Left hindlimb (tissue), 1 donor: ENCODE measurements around the gene NUCKS1.
"Not testable (repeated sequence)": the region's sequence is repeated elsewhere in the genome, so short reads cannot be mapped to it uniquely, and the experiment has no call there.

ENCODE experiments used
- DNase-seq: peaks from one replicate; pipeline ENCODE4 v3.0.0-alpha.2; 2018

The NUCKS1 gene

GRCh38 chr1:205726619-205727125, 23.3 kb downstream of the NUCKS1 start:
- no peak for DNase-seq

- no peak for DNase-seq
Measured at GRCh38 chr1:205725514-205725913, 24.5 kb downstream of the NUCKS1 start.

- DNase-seq, result not testable (repeated sequence)
Measured at GRCh38 chr1:205720740-205721139, 29.2 kb downstream of the NUCKS1 start.

DNA sequence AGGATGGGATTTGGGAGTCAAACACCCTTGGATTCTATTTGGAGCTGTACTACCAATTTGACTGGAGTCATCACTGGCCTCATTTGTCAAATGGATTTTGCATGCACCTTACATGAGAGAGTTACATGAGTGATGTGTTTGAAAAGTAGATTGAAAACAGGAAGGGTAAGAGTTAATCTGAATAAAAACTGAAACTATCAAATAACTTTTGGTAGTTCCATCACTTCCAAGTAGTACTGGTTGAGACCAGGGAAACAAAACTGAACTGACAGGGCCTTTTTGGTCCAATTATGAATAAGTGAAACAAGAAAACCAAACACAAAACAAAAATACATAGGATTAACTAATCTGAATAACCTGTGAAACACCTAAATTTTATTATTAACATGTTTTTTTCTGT, 30.2 kb downstream of the NUCKS1 start:
- DNase-seq, result no peak

DNA sequence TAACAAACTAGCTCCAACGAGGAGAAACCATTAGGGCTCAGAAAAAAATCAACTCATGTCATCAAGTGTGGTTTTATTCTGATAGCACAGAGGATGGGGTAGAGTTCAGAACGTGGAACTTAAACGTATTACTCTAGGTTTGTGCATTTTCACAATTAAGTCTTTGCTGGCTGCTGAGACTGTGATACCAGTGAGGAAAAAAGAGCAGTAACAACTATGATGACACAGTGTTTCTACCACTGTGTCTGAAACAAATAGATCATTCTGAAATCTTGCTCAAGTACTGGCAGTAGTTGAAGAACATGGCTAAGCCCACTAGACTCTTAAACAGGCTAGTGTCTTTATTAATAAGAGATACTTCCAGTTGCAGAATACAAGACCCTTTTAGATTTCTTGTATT, 31.0 kb downstream of the NUCKS1 start:
- DNase-seq, result no peak

GRCh38 chr1:205716371-205717132, 33.4 kb downstream of the NUCKS1 start:
- DNase-seq, result no peak

- DNase-seq, result no peak
Measured at GRCh38 chr1:205715628-205716027, 34.4 kb downstream of the NUCKS1 start.

- no peak for DNase-seq
Measured at GRCh38 chr1:205714906-205715246, 35.1 kb downstream of the NUCKS1 start.

- no peak for DNase-seq
Measured at GRCh38 chr1:205714190-205714905, 35.6 kb downstream of the NUCKS1 start.

DNA sequence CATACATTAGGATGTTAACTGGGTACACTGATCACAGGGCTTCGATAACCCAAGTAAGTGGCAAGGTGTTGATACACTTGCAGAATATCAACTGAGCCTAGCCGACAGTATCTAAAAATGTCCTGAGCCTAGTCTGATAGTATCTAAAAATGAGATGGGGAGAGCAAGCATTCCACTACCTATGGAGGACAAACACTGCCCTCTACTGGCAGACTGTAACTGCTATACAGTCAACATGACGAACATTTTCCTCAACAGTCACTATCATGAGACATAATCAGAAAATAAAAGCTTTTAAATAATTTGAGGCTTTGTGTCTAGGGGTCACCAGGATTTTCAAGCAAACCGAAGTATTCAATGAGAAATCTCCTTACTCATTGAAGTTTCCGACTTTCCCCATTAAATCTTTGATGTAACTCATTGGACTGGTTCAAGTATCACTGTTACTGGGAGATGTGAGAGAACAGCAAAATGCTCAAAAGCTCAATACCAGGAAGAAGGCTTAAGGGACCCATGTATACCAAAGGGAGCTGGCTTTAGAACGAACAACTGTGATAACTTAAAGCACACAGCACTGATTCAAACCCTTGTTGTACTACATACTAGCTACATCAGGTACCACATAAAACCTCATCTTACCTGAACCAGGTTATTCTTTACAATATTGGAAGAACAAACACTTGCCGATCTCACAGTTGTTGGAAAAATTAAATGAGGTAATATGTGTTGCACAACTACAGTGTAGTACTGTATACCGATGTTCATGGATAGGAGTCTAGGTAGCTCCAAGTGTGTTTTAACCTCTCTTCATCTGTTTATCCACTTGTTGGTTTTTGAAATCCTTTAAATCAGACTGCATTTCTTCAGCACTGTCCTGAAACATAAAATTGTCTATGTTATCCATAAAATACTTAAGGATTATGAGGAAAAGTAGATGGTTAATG, 38.6 kb downstream of the NUCKS1 start:
- peak; percentile 55 for DNase-seq

DNA sequence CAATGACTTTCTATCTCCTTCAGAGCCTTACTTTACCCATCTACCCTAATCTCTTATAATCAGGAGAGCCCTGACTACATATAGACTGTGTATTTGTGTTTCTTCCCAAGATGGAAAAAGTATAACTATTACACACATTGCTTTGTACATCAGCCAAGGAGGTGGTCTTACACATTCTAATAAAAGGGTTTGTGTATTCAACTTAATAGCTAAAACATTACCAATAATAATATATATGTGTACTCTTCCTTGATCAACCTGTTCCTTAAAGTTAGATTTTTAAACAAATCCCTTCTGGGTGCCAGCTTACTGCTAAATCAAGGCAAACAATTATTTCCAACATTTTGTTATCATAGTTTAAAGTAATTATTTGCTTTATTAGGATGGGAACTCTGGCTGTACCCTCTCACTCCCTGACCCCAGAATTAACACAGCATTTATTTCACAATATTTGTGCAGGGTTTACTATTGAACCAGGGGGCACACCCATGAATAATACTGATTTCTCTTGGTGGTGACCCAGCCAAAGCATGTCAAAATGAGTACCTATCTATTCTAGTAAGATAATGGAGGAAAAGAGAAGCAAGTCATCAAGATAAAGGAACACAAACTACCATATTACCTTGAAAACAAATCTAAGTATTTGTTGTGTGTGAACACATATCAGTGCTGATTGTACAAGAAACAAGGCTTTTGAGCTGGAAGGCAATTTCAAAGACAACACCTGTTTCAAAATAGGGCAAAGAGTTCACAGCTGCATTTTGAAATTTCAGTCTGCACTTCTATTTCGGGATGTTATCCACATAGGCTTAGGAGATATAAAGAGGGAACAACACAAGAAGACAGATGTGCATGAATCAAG, 39.5 kb downstream of the NUCKS1 start:
- DNase-seq, result no peak

GRCh38 chr1:205709640-205710039, 40.3 kb downstream of the NUCKS1 start:
- DNase-seq, result no peak

GRCh38 chr1:205709059-205709398, 41.0 kb downstream of the NUCKS1 start:
- DNase-seq, result no peak

- no peak for DNase-seq
Measured at GRCh38 chr1:205706601-205707502, 43.1 kb downstream of the NUCKS1 start.

DNA sequence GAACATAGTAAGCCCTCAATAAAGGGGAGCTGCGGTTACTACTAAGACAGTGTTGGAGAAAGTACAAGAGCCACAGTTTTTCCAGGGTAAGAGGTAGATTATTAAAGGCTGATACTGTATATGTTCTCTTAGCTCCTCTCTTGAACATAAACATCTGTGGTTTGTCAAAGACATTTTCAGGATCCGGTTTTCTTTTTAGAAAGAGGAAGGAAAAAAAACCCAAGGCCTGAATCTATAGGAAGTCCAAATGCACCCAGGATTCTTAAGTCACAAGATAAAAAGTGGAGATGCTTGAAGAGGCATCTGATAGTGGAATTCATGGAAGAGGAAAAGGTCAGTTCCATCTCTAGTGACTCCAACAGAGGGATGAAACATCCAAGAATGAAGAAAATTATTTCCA, 45.1 kb downstream of the NUCKS1 start:
- DNase-seq, result no peak

DNA sequence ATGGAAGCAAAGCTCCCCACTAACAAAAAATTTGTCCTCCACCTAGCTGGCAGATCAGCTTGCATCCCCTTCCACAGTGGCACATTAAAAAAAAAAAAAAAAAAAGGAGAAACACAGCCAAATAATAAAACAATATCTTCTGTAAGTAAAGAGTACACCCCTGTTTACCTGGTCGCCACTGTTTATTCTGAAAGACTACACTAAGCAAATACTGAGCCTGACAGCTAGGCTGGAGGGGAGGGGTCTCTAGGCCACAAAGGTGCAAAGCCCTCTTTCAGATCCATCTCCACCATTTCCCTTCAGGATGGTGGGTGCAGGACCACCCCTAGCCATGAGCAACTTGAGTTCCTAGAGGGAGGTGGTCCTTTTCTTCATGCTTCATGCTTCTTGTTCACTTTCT, 46.9 kb downstream of the NUCKS1 start:
- DNase-seq, result no peak

DNA sequence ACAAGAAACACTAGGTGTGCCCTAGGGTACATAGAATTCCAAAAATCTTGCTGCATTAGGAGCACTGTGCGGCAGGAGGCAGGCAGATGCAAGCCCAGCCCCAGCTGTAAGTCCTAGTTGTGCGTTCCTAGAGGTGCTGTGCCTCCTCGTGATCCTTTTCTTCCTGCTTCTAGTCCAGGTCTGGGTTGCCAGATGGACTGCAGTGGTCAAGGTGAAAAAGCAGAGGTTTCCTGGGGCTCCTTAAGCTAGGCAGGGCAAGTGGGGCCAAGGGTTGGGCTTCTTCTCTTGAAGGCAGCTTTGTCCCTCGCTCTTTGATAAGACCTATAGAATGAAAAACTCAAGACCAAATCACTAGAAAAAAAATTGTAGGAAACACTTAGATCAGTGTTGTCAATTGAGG, 48.1 kb downstream of the NUCKS1 start:
- no peak for DNase-seq

GRCh38 chr1:205701420-205701819, 48.6 kb downstream of the NUCKS1 start:
- no peak for DNase-seq

DNA sequence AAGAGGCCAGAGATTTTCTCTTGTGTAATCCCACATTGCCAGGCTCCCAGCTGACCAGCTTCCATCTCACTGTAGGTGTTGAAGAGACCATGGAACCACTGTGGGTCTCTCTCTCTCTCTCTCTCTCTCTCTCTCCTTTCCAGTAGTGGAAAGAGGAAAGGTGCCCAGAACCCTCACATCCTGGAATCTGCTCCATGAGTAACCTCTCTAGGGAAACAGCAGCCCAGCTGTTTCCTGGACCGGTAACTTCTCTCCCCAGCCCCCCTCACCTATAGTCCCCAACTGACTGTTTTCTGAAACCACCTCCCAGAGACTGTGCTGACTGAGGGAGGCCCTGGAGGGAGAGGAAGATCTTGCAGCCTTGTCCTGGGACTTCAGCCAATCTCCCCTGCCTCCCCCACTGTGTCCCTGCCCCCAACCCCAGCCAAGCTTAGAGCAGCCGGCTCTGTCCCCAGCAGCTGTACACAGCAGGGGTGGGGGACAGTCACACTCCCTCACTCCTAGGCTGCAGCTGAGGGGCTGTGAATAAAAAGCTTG, 49.0 kb downstream of the NUCKS1 start:
- DNase-seq, result peak; percentile 70

GRCh38 chr1:205699416-205699815, 50.6 kb downstream of the NUCKS1 start:
- no peak for DNase-seq

- no peak for DNase-seq
Measured at GRCh38 chr1:205698921-205699320, 51.1 kb downstream of the NUCKS1 start.
